H7 (cell line): Measurements from ENCODE around the gene SEC24D. TPM values are rescaled to one million over a fixed set of nuclear protein-coding genes. Genes with fewer than 3 reads are reported as not detected.

Experiments
- DNase-seq: peaks from one replicate; pipeline ENCODE4 v3.0.0; 2012
- H3K27me3 ChIP-seq: 2 replicates; pipeline ENCODE4 v1.6.0; 2011; ENCODE audit warnings: mild to moderate bottlenecking, low read length; ENCODE audit not compliant: control insufficient read depth, insufficient read depth
- H3K36me3 ChIP-seq: replicated peaks from 2 replicates; pipeline ENCODE4 v1.5.1; 2011; ENCODE audit warnings: low read length; ENCODE audit not compliant: control insufficient read depth, insufficient read depth
- H3K4me3 ChIP-seq: 2 replicates; pipeline ENCODE4 v1.5.1; 2011; ENCODE audit warnings: low read depth, mild to moderate bottlenecking, control low read depth, low read length, moderate library complexity; ENCODE audit not compliant: insufficient read depth
- total RNA-seq: library from RNA; depleted of rRNA; stranded (reverse); fragments of >200 nt; shearing (Covaris generic); gene quantifications from 2 replicates; pipeline ENCODE4 v1.2.3, GENCODE V29; 2014

Gene SEC24D
- total RNA-seq, 1 experiment from 2014 or later = 39.4 TPM

DNA sequence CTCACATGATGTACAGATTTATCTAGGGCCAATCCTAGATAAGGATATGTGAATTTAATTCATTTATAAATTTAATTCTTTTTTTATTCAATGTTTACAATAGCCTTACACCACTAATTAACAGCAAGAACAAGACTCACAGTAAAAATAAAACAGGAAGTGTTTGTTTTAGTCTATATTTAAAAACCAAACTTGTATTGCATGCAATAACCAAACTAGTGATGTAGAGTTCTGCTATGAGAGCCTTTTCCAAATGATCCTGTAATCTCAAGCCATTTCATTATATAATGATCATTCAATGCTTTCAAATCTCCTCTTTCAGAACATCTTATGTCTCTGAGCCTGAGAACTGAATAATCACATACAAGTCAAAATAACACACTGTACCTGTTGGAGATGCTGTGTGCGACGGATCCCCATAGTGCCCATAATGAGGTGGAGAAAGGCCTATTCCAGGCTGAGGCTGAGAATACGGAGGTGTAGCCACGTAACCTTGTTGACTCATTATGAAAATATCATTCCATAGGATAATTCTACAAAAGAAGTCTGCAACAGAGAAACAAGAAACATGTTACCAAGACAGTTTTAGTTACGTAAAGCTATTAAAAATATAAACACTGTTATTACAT, 2.6 kb downstream of the SEC24D start:
- H3K27me3 ChIP-seq = no peaks in the 10 kb centered on the region
- H3K4me3 ChIP-seq = no peak overlapping the region
- peaks cover 11% of the 10 kb centered on the region for H3K36me3 ChIP-seq
- DNase-seq = no peak

DNA sequence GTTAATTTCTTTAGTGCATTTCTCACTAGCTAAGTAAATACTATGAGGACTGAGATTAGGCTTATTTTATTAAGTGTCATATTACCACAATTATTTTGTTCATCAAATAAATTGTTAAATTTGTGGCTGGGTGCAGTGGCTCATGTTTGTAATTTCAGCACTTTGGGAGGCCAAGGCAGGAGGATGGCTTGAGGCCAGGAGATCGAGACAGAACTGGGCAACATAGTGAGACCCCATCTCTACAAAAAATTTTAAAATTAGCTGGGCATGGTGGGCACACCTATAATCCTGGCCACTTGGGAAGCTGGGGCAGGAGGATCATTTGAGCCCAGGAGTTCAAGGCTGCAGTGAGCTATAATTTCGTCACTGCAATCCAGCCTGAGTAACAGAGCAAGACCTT, 6.8 kb downstream of the SEC24D start:
- Histone ChIP-seq H3K36me3 (peaks cover 11% of the 10 kb centered on the region), H3K27me3 (no peaks in the 10 kb centered on the region), H3K4me3 (no peak overlapping the region)
- DNase-seq = no peak

DNA sequence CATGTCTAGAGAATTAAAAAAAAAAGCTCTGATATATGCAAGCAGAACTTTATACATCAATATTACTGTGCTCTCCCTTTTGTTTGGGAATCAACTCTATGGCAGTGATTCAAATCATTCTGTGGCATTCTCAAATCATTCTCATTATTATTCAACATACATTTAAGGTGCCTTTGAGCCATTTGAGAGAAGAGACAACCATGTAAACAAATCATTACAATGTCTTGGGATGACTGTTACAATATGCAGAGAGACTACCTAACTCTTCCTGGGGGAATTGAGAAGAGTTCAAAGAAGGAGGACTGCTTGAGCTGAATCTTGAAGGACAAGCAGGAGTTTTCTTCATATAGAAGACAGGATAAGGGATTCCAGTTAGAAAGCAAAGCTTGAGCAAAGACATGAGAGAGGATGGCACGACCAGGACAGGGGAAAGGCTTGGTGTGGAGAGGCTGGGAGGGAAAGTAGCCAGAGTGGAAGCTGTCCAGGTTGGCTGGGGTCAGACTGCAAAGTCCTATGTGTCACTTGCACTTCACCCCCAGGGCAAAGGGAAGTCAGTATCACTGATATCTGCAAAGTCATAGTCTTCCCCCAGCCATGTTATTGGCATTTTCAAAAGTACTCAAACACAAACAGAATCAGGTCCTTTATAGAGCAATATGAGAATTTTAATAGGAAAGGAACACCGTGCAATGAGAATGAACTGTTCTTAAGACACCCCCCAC, 9.0 kb downstream of the SEC24D start:
- Histone ChIP-seq H3K36me3 (peaks cover 7% of the 10 kb centered on the region), H3K27me3 (no peaks in the 10 kb centered on the region), H3K4me3 (no peak overlapping the region)
- DNase-seq = no peak

DNA sequence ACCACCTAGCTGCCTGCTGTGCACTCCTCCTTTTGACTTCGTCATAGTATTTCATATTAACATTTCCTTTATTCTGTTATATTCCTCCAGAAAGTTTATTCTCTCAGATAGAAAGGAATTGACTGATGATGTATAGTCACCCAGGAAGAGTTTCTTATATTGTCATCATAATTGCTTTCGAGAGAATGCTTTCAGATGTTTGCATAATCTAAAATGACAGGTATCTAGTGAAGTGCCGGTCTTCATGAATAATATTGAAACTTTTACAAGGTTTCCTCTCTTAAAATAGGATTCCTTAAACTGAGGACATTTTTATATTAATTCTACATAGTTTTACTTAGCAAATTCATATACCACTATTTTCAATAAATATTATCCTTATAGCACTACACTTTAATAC, 10.1 kb downstream of the SEC24D start:
- no peak for DNase-seq
- H3K36me3 ChIP-seq = peaks cover 7% of the 10 kb centered on the region
- no peak overlapping the region for H3K4me3 ChIP-seq
- no peaks in the 10 kb centered on the region for H3K27me3 ChIP-seq

DNA sequence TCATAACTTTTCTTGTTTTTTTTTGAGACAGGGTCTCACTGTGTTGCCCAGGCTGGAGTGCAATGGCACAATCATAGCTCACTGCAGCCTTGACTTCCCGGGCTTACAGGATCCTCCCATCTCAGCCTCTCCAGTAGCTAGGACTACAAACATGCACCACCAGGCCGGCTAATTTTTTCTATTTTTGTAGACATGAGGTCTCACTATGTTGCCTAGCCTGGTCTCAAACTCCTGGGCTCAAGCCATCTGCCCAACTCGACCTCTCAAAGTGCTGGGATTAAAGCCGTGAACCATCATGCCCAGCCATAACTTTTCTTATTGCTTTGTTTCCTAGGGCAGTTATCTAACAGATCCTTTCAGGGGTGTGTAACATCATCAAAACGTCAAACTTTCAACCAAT, 11.8 kb downstream of the SEC24D start:
- DNase-seq = no peak
- H3K4me3 ChIP-seq = no peak overlapping the region
- peaks cover 6% of the 10 kb centered on the region for H3K36me3 ChIP-seq
- no peaks in the 10 kb centered on the region for H3K27me3 ChIP-seq

DNA sequence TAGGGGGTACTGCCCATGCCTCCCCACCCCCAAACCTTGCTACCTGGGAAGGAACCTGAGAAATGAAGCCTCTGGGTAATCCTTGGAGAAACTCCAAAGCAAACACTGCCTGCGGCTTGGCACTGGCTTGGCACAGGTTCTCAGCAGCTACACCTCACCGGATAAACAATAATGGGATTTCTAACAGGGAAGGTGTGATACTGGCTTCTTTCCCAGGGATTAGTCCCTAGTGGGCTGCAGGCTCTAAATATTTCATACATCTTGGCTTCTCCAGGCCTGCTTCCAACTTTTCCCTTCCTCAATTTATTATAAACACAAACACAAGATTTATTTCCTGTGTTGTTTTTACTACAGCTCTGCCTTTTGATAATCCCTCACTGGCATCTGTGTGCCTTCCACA, 12.5 kb downstream of the SEC24D start:
- Histone ChIP-seq H3K36me3 (peaks cover 6% of the 10 kb centered on the region), H3K4me3 (no peak overlapping the region), H3K27me3 (no peaks in the 10 kb centered on the region)
- no peak for DNase-seq

DNA sequence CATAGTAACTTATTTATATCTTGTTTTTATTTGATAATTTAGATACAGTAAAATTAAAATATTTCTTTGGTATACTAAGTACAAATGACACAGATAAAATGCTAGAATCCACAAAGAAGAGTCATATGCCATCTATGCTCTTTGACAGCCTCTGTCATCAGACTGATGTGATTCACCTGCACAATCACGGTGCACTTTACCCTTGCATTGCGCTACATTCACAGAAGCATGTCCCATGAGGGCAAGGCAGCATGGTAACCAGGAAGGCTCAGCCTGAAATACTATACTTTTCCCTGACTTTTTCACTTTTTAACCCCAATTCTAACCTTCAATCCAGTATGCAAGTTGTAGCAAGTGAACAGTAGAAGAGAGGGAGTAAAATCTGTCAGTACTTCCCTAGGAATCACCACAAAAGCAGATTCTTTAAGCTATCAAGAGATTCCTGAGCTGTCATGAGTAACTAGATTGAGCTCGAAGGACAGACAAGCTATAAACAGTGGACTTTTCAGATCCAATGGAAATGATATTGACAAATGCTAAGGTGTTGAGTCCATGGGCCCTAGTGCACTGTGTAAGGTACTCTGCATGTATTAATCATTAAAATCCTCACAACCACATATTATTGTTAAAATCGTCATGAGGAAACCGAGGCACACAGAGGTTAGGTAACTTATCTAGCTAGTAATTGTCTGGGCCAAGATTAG, 14.2 kb downstream of the SEC24D start:
- Histone ChIP-seq H3K4me3 (no peak overlapping the region), H3K27me3 (no peaks in the 10 kb centered on the region), H3K36me3 (peaks cover 8% of the 10 kb centered on the region)
- no peak for DNase-seq

DNA sequence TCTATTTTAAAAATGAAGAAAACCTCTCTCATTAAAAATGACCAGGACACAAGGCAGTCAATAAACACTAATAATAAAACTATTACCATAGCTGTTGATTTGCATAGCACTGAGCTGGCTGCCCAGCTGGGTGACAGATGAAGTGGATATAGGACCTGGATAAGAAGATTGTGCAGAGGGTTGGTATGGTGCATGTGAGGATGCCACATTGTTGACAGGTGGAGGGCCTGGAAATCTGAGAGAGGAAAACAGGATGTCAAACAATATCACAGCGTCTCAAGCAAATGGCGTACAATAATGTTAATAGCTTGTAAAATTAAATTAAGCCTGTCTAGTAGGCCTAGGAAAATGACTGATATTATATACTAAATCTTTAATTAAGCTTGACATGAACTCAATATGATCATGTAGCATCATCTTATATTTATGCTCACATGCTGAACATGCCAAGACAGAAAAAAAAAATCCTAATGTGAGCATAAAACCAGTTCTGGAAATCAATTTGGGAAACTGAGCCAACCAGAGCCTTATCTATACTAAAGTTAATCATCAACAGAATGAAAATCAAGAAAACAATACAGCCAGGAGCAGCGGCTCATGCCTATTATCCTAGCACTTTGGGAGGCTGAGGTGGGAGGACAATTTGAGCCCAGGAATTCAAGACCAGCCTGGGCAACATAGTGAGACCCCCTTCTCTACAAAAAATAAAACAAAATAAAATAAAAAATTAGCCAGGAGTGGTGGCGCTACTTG, 18.6 kb downstream of the SEC24D start:
- Histone ChIP-seq H3K36me3 (peaks cover 25% of the 10 kb centered on the region), H3K4me3 (no peak overlapping the region), H3K27me3 (no peaks in the 10 kb centered on the region)
- DNase-seq = no peak

DNA sequence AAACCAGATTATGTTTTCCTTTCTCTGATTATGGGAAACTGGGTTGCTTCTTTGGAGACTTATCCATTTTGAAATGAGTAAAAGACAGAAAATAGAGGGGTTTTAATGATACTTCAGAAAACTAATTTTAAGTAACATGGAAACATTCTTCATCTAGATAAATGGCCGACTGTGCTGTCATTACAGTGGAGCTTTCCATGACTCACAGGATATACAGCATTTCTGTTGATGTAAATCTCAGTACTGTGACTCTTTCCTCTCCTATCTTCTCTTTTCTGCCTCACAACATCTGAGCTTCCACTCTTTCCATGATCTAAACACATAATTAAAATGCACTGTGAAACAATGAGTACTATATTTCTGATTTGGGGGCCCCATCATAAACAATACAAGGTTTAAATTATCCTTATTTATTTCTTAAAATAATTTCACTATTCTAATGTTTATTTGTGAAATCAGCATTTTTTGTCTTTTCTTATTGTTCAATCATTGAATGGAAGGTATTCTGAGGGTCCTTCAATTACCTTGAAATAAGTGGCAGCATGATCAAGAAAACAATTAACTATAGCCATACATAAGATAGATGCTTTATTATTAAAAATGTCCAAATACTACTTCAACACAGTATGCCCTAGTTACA, 19.3 kb downstream of the SEC24D start:
- DNase-seq = no peak
- H3K27me3 ChIP-seq = no peaks in the 10 kb centered on the region
- no peak overlapping the region for H3K4me3 ChIP-seq

DNA sequence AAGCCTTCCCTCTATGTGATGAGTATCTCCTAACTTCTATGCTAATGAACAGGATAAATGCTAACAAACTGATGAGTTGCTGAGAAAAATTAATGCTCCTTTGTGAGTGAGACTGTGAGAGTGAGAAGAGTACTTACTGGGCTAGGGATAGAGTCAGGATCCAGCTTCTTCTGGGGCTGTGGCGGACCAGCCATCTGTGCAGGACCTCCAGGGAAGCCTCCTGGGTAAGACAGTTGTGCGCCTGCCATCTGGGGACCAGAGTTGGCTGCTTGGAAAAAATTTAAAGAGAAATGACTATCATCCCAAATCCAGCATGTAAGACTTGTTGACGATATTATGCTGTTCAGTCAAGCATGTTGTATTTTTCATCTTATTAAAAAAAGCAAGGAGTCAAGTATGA, 21.0 kb downstream of the SEC24D start:
- Histone ChIP-seq H3K36me3 (peaks cover 33% of the 10 kb centered on the region), H3K27me3 (no peaks in the 10 kb centered on the region), H3K4me3 (no peak overlapping the region)
- DNase-seq = no peak

More for the DNA sequence above, 19.3 kb downstream of the SEC24D start:
- H3K36me3 ChIP-seq = peaks cover 30% of the 10 kb centered on the region

DNA sequence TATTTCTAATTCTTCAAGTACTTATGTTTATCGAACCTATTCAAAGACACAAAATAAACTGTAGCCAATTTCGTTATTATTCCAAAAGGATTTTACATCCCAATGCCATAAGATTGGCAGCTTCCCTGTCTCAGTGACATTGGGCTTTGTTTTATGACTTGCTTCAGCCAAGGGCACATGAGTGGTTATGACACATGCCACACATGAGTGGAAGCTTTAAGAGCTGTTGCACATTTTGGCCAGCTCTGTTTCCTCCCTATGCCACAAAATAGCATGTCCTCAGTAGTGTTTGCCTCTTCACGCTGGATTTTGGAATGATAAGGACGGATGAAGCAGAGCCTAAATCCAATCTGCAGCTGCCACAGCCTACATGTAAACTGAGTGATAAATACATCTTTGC, 21.9 kb downstream of the SEC24D start:
- no peak for DNase-seq
- Histone ChIP-seq H3K27me3 (no peaks in the 10 kb centered on the region), H3K4me3 (no peak overlapping the region), H3K36me3 (peaks cover 38% of the 10 kb centered on the region)

DNA sequence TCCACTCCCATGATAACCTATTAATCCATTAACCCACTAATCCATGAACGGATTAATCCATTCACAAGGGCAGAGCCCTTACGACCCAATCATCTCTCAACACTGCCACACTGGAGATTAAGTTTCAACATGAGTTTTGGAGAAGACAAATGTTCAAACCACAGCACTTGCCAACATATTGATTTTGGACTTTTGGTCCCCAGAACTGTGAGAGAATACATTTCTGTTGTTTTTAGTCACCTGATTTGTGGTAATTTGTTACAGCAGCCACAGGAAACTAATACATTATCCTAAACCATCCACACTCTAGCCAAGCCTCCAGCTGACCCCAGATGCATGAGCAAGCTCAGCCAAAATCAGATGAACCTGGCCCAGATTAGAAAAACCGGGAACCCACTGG, 22.4 kb downstream of the SEC24D start:
- DNase-seq = no peak
- Histone ChIP-seq H3K4me3 (no peak overlapping the region), H3K36me3 (peaks cover 38% of the 10 kb centered on the region), H3K27me3 (no peaks in the 10 kb centered on the region)

DNA sequence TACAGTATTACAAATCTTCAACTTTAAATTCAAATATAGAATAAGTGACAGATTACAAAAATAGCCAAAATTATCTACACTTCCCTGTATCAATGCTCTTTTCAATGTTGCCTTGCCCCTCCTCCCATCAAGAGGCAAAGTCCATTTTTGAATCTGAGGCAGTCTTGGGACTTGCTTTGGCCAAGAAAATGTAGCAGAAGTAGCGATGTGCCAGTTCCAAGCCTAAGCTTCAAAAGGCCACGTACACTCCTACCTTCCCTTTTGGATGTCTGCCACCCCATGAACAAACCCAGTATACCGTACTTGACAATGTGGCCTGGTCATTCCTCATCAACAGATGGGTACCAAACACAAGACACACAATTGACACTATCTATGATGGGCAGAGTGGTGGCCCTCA, 24.1 kb downstream of the SEC24D start:
- no peak for DNase-seq
- H3K36me3 ChIP-seq = peaks cover 37% of the 10 kb centered on the region
- no peak overlapping the region for H3K4me3 ChIP-seq
- no peaks in the 10 kb centered on the region for H3K27me3 ChIP-seq

DNA sequence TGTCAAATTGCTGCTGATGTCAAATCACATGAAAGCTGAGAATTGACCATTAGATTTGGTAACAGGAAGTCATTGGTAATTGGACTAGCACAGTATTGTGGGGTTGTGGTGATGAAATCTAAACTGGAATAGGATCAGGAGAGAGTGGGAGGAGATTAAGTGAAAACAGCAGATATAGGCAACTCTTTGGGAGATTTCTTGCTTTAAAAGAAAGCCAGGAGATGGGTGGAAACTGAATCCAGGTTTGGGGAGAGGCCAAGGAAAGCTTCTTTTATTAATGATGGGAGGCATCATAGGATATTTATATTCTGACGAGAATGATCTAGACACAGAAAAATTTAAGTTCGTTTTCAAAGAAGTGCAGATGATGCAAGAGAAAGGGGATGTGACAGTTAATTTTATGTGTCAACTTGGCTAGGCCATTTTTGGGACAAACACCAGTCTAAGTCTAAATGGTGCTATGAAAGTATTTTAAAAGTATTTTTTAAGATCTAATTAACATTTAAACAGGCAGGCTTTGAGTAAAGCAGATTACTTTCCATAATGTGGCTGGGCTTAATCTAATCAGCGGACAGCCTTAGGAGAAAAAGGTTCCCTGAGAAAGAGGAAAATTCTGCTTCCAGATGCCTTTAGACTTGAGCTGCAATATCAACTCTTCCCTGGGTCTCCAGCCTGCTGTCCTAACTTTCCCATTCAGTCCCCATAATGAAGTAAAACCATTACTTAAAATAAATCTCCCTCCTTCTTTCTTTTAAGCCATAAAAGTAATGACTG, 24.7 kb downstream of the SEC24D start:
- Histone ChIP-seq H3K27me3 (no peaks in the 10 kb centered on the region), H3K36me3 (peaks cover 37% of the 10 kb centered on the region), H3K4me3 (no peak overlapping the region)
- no peak for DNase-seq
